Hindlimb muscle (tissue), 1 donor: Measurements from ENCODE around the gene USP53. TPM values are rescaled to one million over a fixed set of nuclear protein-coding genes. Genes with fewer than 3 reads are reported as not detected.
"Not testable (repeated sequence)": the region's sequence is repeated elsewhere in the genome, so short reads cannot be mapped to it uniquely, and the experiment has no call there.

Experiments used
- DNase-seq: peaks from one replicate; pipeline ENCODE4 v3.0.0-alpha.2; 2013
- polyA plus RNA-seq: library from polyadenylated mRNA; unstranded; fragments of 120-200 nt; gene quantifications from one replicate; pipeline ENCODE4 v1.2.1, GENCODE V29; 2013; ENCODE audit not compliant: insufficient read length

USP53 gene
- polyA plus RNA-seq: 8.2 TPM

- DNase-seq: peak; percentile 88
These were observed at the start of gene USP53 for GRCh38 chr4:119212234-119212963. Gene USP53 (plus strand): TSS chr4:119212713. CDS start chr4:119239760, 27,047 bp downstream.

- DNase-seq: no peak
These were observed 46.7 kb upstream of the USP53 start for GRCh38 chr4:119165767-119166166.

- DNase-seq: no peak
These were observed 42.3 kb upstream of the USP53 start for GRCh38 chr4:119170195-119170594.

GRCh38 chr4:119172223-119172622, 40.3 kb upstream of the USP53 start:
- DNase-seq: no peak

- DNase-seq: not testable (repeated sequence)
These were observed 38.7 kb upstream of the USP53 start for GRCh38 chr4:119173729-119174361.

GRCh38 chr4:119179011-119179410, 33.5 kb upstream of the USP53 start:
- DNase-seq: no peak

- no peak for DNase-seq
These were observed 28.4 kb upstream of the USP53 start for GRCh38 chr4:119184128-119184527.

GRCh38 chr4:119189638-119190037, 22.9 kb upstream of the USP53 start:
- no peak for DNase-seq

- no peak for DNase-seq
These were observed 22.2 kb upstream of the USP53 start for GRCh38 chr4:119190354-119190753.

- no peak for DNase-seq
These were observed 21.0 kb upstream of the USP53 start for GRCh38 chr4:119191505-119191904.

- DNase-seq: no peak
These were observed 14.7 kb upstream of the USP53 start for GRCh38 chr4:119197772-119198212.

- DNase-seq: no peak
These were observed 7.6 kb upstream of the USP53 start for GRCh38 chr4:119204916-119205315.

GRCh38 chr4:119205690-119206089, 6.8 kb upstream of the USP53 start:
- DNase-seq: no peak

- DNase-seq: no peak
These were observed 6.3 kb upstream of the USP53 start for GRCh38 chr4:119206178-119206577.

GRCh38 chr4:119207051-119207450, 5.5 kb upstream of the USP53 start:
- DNase-seq: no peak

GRCh38 chr4:119209077-119209476, 3.4 kb upstream of the USP53 start:
- DNase-seq: no peak

GRCh38 chr4:119209586-119209985, 2.9 kb upstream of the USP53 start:
- DNase-seq: no peak

- DNase-seq: no peak
These were observed 1.7 kb upstream of the USP53 start for GRCh38 chr4:119210775-119211174.

- no peak for DNase-seq
These were observed 663 bp upstream of the USP53 start for GRCh38 chr4:119211867-119212233.

GRCh38 chr4:119212964-119213606, 572 bp downstream of the USP53 start:
- DNase-seq: peak; percentile 46

GRCh38 chr4:119218093-119218492, 5.6 kb downstream of the USP53 start:
- no peak for DNase-seq

GRCh38 chr4:119221412-119221811, 8.9 kb downstream of the USP53 start:
- no peak for DNase-seq

GRCh38 chr4:119227690-119228089, 15.2 kb downstream of the USP53 start:
- no peak for DNase-seq

GRCh38 chr4:119228406-119228805, 15.9 kb downstream of the USP53 start:
- no peak for DNase-seq
